ENCODE data around the gene DYNC2LI1. TPM values are rescaled to one million over a fixed set of nuclear protein-coding genes. Genes with fewer than 3 reads are reported as not detected.

Gene DYNC2LI1
- total RNA-seq, 2 experiments from 2014 or later, result 13.6 to 17.7 TPM

- Histone ChIP-seq H3K9me3 (ENCODE audit: low read length) (no peaks in the 10 kb centered on the region), H3K9me2 (ENCODE audit: insufficient read depth, low read length) (no peaks in the 10 kb centered on the region), H3K79me2 (ENCODE audit: insufficient read depth, low read depth, low read length) (no peaks in the 10 kb centered on the region), H3K27ac (ENCODE audit: low read depth, low read length, poor library complexity, severe bottlenecking) (no peak overlapping the region), H4K20me1 (ENCODE audit: insufficient read depth, low read length) (no peaks in the 10 kb centered on the region), H3K4me2 (ENCODE audit: low read length) (no peak overlapping the region), H3K4me1 (ENCODE audit: insufficient read depth, low read length, poor library complexity, severe bottlenecking) (no peaks in the 10 kb centered on the region), H3K4me3 (ENCODE audit: low read depth, low read length, poor library complexity, severe bottlenecking) (no peak overlapping the region), H2AFZ (ENCODE audit: low read length) (no peak overlapping the region), H3K36me3 (ENCODE audit: insufficient read depth, low read length) (no peaks in the 10 kb centered on the region)
- DNase-seq (ENCODE audit: low spot score), result no peak
- no TSS peak for BruUV-seq (replicated peaks)
- ChIA-PET CTCF (ENCODE audit: unreplicated experiment) (no interaction called here), POLR2A (no interaction called here)
- intact Hi-C loops (cut with micrococcal nuclease; ENCODE audit: unreplicated experiment), result no loop called here
- TF ChIP-seq EZH2phosphoT487 (IDR thresholded peaks at IDR 0.05; ENCODE audit: borderline replicate concordance, low read depth, low read length) (no peak), CTCF (conservative IDR thresholded peaks at IDR 0.05; ENCODE audit: low read length) (no peak)
Observed at GRCh38 chr2:43824951-43825493, 51.2 kb downstream of the DYNC2LI1 start.

- Histone ChIP-seq H3K79me2 (ENCODE audit: insufficient read depth, low read depth, low read length) (no peaks in the 10 kb centered on the region), H3K9me2 (ENCODE audit: insufficient read depth, low read length) (no peaks in the 10 kb centered on the region), H3K4me1 (ENCODE audit: insufficient read depth, low read length, poor library complexity, severe bottlenecking) (no peaks in the 10 kb centered on the region), H3K9me3 (ENCODE audit: low read length) (no peaks in the 10 kb centered on the region), H3K4me3 (ENCODE audit: low read depth, low read length, poor library complexity, severe bottlenecking) (no peak overlapping the region), H3K27ac (ENCODE audit: low read depth, low read length, poor library complexity, severe bottlenecking) (no peak overlapping the region), H3K4me2 (ENCODE audit: low read length) (no peak overlapping the region), H2AFZ (ENCODE audit: low read length) (no peak overlapping the region), H4K20me1 (ENCODE audit: insufficient read depth, low read length) (no peaks in the 10 kb centered on the region), H3K36me3 (ENCODE audit: insufficient read depth, low read length) (no peaks in the 10 kb centered on the region)
- no TSS peak for BruUV-seq (replicated peaks)
- no peak for TF ChIP-seq CTCF (conservative IDR thresholded peaks at IDR 0.05; ENCODE audit: low read length)
- no peak for DNase-seq (ENCODE audit: low spot score)
- ChIA-PET CTCF (ENCODE audit: unreplicated experiment) (no interaction called here), POLR2A (interaction anchor here (0.6 to 0.8 kb wide), 2 partner anchors 24 to 82 kb away, joined by 4 read pairs; no protein-coding TSS in a partner anchor)
- intact Hi-C loops (cut with micrococcal nuclease; ENCODE audit: unreplicated experiment), result no loop called here
Observed at GRCh38 chr2:43825841-43826240, 52.0 kb downstream of the DYNC2LI1 start.

- Histone ChIP-seq H3K9me2 (ENCODE audit: insufficient read depth, low read length) (no peaks in the 10 kb centered on the region), H3K79me2 (ENCODE audit: insufficient read depth, low read depth, low read length) (no peaks in the 10 kb centered on the region), H3K36me3 (ENCODE audit: insufficient read depth, low read length) (no peaks in the 10 kb centered on the region), H3K27ac (ENCODE audit: low read depth, low read length, poor library complexity, severe bottlenecking) (no peak overlapping the region), H3K9me3 (ENCODE audit: low read length) (no peaks in the 10 kb centered on the region), H4K20me1 (ENCODE audit: insufficient read depth, low read length) (no peaks in the 10 kb centered on the region), H2AFZ (ENCODE audit: low read length) (no peak overlapping the region), H3K4me2 (ENCODE audit: low read length) (no peak overlapping the region), H3K4me3 (ENCODE audit: low read depth, low read length, poor library complexity, severe bottlenecking) (no peak overlapping the region), H3K4me1 (ENCODE audit: insufficient read depth, low read length, poor library complexity, severe bottlenecking) (no peaks in the 10 kb centered on the region)
- CTCF ChIA-PET (ENCODE audit: unreplicated experiment), result no interaction called here
- no peak for DNase-seq (ENCODE audit: low spot score)
- intact Hi-C loops (cut with micrococcal nuclease; ENCODE audit: unreplicated experiment), result no loop called here
- no TSS peak for BruUV-seq (replicated peaks)
- POLR2A ChIA-PET, result interaction anchor here (0.5 to 0.8 kb wide), 4 partner anchors 25 to 537 kb away, joined by 3 to 5 read pairs (median 4); no protein-coding TSS in a partner anchor
- no peak for TF ChIP-seq EZH2phosphoT487 (IDR thresholded peaks at IDR 0.05; ENCODE audit: borderline replicate concordance, low read depth, low read length)
- no peak for TF ChIP-seq CTCF (conservative IDR thresholded peaks at IDR 0.05; ENCODE audit: low read length)
Observed at GRCh38 chr2:43826305-43827250, 52.7 kb downstream of the DYNC2LI1 start.

All from OCI-LY7 (cell line).